DMS 273 (cell line): ENCODE data around the gene FLCN.
"Not testable (repeated sequence)": the region's sequence is repeated elsewhere in the genome, so short reads cannot be mapped to it uniquely, and the experiment has no call there.

ENCODE experiments used
- DNase-seq: peaks from one replicate; lab custom pipeline; 2025; ENCODE audit not compliant: unreplicated experiment; lab: John Stamatoyannopoulos, UW

Gene FLCN

DNA sequence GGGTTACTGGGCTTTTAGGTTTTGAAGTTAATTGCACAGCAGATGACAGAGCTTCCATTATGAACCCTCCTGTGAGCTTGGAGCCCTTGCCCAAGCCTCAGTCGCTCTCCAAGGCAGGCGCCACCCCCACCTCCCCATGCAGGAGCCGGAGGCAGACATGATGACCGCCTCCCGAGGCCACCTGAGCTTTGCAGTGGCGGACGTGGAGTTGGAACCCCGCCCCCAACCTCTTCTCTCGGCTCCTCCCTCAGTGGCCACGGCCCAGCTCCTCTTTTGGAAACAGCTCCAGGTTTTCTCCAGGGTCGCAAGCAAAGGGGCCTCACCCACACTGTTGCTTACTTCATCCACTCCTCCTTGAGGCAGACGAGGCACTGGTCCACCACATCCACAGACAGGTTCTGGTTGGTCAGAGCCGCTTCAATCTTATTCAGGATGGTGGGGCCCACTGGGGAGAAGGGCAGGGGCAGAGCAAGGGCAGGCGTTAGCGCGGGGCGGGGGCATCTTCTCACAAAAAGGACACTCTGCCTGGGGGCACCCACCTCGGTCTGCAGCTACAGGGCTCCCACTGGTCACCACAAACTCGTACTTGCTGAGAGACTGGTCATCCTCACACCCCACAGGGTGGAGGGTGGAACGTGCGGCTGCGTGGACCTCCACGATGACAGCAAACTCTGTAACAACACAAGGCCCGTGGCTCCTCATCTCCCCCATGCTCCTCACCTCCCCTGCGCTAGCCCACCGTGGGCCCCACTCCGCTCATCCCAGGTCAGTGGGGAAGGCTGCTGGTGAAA is 22.1 kb downstream of the FLCN start:
- DNase-seq = no peak

DNA sequence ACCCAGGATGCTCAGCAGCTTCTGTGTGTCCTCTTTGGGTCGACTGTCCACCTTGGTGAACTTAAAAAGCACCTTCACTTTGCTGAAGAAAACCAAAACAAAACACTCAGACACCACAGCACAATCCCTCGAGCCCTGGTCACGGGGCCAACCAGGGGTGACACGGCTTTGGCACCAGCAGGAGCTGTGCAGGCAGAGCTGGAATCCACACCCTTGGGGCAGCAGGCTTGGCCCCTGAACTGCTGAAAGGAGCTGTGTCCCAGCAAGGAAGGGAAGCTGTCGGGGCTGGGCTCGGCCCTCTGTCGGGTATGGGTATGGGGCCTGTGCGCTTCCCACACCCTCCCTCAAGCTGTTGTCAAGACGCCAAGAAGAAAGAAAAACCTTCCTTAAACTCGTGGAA is 23.2 kb downstream of the FLCN start:
- no peak for DNase-seq

DNA sequence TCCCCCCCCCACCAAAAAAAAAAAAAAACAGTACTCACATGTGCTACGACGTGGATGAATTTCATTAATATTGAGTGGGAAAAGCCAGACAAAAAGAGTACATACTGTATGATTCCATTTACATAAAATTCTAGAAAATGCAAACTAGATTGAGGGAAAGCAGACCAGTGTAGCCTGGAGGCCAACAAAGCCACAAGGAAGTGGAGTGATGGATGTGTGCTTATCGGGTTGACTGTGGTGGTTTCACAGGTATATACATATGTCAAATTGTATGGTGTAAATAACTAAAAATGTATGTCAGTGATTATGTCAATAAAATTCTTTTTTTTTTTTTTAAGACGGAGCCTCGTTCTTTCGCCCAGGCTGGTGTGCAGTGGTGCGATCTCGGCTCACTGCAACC is 29.0 kb downstream of the FLCN start:
- no peak for DNase-seq

DNA sequence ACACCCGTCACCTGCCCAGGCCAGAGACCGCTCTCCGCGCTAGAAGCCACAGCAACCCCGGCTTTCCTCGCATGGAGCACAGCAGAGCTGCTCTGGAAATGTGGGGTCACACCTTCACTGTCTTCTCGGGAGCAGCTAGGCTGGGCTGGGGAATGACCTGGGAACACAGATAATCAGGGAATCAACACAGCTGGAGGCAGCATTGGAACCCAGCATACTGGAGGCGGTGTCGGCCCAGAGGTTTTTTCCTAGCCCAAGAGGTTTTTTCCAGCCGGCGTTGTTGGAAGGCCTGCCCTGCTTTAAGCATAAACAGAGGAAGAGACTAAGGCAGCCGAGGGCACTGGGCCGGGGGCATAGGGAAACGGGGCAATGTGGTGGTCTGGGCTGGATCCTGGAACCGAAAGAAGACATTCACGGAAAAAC is 30.0 kb downstream of the FLCN start:
- DNase-seq = no peak

DNA sequence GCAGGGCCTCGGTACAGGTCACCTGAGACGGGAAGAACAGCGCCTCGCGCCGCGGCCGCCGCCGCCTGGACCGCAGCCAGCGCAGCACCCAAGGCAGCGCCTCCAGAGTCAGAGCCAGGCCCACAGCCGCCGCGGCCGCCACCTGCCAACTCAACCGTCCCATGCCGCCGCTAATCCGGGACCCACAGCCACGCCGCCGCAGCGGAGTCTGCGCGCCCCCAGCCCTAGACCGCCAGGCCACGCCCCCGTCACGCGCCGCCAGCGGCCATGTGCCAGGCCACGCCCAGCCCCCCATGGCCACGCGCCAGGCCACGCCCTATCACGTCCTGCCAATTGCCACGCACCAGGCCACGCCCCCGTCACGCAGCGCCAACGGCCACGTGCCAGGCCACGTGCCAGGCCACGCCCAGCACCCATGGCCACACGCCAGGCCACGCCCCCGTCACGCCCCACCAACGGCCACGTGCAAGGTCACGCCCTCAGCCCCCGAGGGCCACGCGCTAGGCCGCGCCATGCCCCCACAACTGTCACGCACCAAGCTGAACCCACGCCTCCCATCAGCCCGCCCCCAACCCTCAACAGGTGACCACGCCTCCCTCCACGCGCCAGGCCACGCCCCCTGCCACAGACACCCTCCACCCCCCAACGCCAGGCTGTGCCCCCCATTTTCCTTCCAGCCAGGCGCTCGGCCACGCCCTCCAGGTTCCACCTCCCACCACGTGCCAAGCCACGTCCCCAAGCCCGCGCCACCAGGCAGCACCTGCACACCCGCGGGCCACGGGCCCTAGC is 30.6 kb downstream of the FLCN start, which contains the start of gene PLD6:
TSS of gene PLD6 (minus strand) at position 210 of the 789 bp plus-strand sequence. CDS start at position 163, 47 bp downstream.
- peak; percentile 89 for DNase-seq

DNA sequence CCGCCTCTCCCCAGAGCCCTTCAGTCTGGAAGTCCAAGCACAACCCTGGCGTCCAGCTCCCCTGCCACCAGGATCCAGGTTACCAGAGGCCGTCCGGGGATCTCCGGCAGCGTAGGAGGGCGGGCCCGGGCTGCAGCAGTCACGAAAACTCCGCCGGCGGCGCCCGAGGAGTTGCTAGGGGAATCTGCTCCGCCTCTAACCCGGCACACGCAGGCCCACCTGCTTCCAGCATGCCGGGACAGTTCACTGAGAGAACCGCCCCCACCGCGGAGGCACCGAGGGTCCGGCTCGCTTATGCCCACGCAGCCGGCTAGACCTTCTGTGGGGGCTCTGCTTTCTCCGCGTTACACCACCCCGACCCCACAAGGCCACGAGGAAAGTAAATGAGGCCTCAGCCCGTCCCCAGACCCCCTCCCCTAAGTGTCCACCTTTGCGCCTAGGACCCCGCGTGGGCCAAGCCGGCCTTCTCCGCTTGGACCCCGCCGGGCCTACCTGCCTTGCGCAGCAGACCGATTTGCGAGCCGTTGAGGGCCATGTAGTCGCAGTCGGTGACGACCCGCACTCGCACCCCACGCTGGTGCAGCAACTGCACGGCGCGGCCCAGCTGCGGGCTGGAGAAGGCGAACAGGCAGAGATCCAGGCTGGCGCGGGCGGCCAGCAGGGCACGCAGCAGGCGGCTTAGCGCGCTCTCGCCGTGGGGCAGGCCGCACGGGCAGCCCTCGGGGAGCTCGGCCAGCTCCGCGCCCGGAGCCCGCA is 31.4 kb downstream of the FLCN start:
- DNase-seq = peak; percentile 77

DNA sequence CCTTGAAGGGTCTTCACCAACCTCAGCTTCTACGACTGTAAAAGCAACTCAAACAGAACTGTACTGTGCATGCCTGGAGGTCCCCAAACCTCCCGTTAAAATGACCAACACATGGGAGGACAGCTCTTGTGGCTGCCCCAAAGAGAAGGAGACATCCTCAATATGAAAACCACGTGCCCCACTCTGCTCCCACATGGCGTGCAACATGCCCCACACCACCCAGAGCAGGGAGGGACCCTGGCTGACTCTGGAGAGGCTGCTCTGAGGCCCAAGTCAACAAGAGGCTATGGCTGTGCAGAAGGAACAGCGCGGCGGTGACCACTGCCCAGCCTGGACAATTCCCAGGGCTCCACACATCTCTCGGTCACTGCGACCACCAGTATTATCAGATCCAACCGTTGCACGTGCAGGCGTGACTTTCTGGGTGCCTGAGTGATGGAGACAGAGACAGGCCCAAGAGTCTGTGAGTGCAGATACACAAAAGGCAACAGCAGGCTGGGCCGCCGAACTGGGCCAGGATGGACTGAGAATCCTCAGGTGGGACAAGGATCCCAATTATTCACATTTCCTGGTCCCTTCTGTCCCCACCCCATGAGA is 32.2 kb downstream of the FLCN start:
- DNase-seq = no peak

DNA sequence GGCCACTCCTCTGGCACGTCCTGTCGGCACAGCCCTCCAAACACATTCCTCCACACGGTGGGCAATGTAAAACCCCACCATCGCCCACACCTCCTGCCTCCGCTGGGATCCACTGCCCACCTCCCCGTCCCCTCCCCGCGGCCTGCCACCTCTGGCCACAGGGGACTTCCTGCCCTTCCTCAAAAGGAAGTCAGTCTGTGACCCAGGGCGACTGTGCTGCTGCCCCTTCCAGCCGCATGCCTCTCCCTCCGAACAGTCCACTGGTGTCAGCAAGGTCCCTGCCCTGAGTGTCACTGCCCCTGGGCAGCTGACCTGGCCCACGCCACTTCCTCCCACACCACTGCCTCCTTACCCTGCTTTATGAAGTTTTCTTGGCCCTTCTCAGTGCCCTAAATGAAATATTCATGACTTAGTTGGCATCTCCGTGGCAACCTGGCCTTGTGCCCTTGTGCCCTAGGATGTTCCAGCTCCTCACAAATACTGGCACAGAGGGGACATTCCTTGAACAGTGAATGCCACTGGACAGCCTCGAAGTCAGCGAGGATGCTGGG is 32.9 kb downstream of the FLCN start:
- peak; percentile 40 for DNase-seq

DNA sequence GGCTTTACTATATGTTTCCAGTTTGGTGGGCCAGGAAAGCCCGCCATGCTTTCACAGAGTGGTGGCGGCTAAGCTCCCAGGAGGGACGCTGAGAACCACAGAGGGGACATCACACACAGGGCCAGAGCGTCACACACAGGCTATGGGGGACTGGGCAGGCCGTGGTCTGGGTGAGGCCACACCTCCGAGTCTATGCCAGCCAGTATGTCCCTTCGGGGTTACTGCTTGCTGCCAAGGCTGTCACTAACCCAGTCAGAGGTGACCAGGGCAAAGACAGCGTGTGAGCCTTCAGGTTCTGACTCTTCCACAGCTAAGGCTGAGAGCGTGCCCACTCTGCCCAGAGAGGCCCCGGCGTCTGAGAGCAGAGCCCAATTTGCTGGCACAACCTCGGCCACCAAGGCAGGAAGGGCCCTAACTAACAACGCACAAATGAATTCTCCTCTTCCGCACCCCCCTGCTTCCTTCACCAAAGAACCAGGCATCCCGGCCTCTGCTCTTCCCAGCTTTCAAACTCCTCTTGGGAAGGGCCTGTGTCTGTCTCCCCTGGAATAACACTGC is 33.7 kb downstream of the FLCN start:
- no peak for DNase-seq

DNA sequence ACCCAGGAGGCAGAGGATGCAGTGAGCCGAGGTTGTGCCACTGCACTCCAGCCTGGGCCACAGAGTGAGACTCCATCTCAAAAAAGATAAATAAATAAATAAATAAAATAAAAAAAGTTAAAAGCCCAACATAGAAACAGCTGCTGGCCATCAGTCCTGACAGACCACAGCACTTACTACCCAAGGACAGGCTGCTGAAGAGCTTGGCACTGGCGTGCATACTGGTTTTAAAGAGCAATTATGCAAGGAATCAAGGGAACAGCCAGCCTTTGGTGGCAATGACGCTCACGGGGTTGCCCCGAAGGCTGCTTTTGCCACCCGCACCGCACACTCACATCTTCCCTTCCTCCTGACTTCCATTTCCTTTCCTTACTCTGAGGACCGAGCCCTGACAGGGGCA is 35.1 kb downstream of the FLCN start:
- DNase-seq = no peak

DNA sequence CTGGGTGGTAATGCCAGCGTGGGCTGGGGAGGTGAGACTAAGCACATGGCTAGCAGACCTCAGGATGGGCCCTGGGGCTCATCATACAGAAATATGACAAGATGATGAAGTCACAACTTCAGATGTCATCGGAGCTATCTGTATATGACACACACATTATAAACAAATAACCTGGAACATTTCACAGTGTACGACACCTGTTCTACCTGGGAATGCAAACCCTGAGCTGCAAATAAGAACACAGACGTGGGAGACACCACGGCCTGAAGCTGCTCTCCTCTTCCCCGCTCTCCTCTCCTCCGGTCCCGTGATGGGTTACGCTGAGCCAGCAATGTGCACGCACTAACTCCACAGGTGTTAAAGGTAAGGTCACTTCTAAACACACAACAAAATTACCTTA is 35.7 kb downstream of the FLCN start:
- no peak for DNase-seq

DNA sequence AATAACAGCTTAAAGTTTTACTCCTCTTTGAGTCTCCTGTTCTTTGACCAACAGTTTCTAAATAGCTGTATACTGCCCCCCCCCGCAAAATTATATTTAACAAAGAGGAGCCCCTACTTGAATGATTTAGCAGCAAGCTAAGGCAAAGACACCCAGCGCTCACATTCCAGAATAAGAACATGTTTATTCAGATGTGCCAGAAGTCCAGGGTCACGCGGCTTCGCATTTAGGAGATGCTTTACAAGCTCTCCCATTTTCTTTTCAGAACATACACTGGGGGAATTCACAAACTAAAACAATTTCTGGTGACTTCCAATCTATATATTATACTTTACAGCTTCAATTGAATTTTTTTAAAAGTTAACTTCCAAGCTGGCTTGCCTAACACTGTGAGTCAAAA is 36.1 kb downstream of the FLCN start:
- no peak for DNase-seq

DNA sequence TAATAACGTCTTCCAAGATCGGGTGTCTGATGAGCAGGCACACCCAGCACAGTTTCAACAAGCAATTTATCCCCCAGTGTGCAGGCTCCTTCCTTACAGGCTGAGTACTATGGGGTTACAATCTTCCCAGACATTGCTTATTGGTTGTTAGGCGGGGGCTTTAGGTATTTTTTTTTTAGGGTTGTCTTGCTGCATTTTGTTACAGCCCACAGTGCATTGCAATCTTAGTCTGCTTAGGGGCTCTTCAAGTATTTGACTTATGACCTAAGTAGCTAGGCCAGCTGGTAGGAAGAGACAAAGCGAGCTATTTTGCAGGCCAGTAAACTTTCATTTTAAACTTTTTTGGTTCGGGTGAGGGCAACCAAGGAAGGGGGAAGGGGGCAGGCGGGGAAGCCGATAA is 36.7 kb downstream of the FLCN start:
- no peak for DNase-seq

DNA sequence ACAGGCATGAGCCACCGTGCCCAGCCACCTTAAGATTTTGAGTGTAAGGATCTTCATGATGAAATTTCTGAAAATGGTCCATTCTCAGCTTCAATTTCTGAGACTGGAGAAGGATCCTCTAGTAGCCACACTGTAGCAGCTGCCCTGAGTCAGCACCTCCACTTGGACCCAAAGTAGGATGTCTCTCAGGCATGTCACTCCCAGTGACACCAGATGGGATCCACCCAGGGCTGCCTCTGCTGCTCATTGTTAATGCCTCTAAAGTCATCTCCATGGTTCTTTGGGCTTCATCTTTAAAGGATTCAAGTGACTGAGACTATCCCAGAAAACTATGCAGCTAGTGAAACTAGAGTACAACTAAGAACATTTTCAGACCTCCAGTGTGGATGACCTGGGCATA is 38.7 kb downstream of the FLCN start:
- DNase-seq = no peak

DNA sequence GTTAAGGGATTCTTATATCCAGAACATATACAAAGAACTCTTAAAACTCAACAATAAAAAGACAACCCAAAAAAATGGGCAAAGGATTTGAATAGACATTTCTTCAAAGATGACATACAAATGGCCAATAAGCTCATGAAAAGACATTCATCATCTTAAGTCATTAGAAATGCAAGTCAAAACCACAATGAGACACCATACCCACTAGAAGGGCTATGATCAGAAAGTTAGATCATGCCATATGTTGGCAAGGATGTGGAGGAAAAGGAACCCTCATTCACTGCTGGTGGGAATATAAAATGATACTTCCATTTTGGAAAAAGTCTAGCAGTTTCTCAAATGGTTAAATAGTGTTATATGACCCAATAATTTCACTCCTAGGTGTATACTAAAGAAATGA is 40.2 kb downstream of the FLCN start:
- no peak for DNase-seq

DNA sequence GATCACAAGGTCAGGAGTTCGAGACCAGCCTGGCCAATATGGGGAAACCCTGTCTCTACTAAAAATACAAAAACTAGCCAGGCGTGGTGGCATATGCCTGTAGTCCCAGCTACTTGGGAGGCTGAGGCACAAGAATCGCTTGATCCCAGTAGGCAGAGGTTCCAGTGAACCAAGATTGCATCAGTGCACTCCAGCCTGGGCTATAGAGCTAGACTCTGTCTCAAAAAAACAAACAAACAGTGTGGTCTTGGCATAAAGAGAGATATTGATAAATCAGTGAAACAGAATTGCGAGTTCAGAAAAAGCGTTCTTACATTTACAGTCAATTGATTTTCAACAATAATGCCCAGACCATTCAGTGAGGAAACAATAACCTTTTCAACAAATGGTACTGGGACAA is 41.5 kb downstream of the FLCN start:
- DNase-seq = not testable (repeated sequence)

DNA sequence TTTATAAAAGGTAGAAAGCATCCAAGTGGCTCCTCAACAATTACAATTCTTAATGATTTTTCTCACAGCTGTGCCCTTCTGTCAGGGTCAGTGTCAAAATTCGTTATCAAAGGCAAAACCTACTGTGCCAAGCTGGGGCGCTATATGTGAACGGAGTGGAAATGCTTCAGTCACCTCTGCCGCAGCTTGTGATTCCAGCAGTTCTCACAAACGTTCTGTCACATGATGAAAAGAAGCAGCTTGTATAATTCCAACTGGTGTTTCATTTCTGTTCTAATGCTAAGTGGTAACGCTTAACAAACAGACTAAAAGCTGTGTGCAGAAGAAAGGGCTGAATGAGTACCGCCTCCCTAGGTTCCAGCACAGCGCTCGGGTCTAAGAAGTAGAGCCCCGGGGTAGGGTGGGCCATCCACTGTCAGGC is 45.0 kb downstream of the FLCN start:
- peak; percentile 31 for DNase-seq

DNA sequence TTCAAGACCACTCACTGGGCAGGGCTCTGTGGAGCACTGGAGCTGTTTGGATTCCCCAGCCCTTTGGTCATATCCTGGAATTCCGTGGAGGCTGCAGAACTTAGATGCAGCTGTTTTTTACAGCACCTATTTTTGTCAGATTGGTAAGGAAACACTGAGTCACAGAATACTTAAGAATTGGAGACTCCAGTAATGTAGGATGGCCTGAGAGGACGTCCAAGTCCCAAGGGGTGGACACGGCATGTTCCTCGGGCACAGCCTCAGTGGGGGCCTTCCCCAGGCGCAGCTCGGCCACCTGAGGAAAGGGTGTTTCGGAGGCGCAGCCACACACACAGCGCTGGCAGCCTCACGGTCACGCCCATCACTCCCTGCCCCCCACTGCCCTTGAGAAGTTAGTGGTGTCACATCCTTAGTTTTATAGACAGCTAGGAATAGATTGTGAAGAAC is 45.6 kb downstream of the FLCN start:
- no peak for DNase-seq

DNA sequence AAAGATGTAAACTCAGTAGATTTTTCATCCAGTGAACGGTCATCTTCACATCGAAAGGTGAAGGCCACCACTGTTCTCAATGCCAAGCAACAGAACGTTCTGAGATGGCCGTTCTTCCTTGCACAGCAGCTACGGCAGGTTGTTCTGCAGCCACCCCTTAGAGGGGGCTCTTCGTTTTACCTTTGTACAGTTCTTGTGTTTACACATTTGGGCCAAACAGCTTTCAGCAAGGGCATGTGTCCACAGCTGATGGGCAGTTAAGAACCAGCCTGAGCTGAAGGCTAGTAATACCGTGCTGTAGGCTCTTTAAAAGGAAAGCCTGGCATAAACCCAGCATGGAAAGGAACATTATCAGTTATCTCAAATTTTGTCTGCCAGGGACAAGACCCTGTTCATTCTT is 46.8 kb downstream of the FLCN start:
- no peak for DNase-seq

DNA sequence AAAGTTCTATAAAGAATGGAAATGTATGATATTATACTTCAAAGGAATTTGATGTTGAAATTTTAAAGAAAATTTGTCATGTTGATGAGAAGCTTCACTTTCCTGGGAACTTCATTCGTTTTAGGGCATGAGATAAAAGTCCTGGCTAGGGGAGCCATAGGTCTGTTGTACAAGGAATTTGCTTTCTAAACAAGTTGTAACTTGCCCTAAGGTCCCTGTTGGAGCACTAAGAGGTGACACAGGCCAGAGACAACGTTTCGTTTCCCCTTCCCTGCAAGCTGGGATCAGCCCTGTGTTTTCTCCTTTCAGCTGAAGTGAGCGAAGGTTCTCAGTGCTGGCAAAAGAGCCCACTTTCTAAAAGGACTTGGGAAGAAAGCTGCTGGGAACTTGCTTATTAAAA is 47.4 kb downstream of the FLCN start:
- DNase-seq = no peak

DNA sequence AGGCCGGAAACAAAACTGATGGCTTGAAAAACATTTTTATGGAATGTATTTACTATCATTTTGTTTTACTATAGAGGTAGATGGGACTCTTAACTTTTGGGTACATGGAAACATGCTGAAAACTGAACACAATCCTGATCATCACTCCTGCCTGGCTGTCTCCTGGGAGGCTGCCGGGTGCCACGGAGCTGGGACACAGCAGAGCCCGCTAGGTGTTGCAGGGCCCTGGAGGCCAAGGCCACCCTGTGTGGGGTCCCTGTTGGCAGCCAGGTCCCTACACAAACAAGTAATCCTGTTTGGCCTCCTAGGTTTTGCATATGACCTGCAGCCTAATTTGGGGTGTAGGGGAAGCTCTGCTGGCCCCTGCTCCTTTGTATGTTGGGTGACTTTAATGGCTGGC is 48.4 kb downstream of the FLCN start:
- no peak for DNase-seq
